ENCODE results near the gene CNTN6.

GRCh38 chr3:1164101-1164500 lies 71.3 kb downstream of the CNTN6 start:
- TF ChIP-seq POLR2A (IDR thresholded peaks at IDR 0.05; ENCODE audit: low read depth, low read length), result no peak
- no peak for TF ChIP-seq TAF1 (IDR thresholded peaks at IDR 0.05; ENCODE audit: low read depth, low read length)
- no peak for TF ChIP-seq PAX5 (IDR thresholded peaks at IDR 0.05; ENCODE audit: insufficient read depth, low read length, severe bottlenecking)

All from GM12891 (cell line).